HG03378 (cell line): ENCODE measurements around the gene DNMT3A.

Experiments
- ATAC-seq: cut with Tn5 transposase; IDR thresholded peaks from one replicate; pipeline ENCODE4 v1.9.1; 2021; ENCODE audit warnings: mild to moderate bottlenecking, moderate library complexity; ENCODE audit not compliant: unreplicated experiment

The DNMT3A gene

DNA sequence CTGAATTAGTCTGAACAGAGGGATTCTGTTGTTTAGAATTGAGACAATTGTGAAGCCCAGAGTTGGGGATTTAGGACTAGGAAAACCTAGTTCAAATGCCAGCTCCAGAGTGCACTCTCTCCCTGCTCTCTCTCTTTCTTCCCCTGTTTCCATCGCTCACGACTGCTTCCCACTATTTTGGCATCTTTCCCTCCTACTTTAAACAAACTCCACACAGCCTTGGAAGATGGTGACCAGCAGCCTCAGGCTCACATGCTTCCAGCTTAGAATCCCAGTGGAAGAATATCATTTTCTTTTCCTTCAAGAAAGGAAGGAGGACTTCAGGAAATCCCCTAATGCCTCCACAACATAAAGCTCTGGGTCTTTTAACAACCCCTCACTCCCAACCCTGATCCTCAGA lies 6.1 kb upstream of the DNMT3A start:
- no peak for ATAC-seq

DNA sequence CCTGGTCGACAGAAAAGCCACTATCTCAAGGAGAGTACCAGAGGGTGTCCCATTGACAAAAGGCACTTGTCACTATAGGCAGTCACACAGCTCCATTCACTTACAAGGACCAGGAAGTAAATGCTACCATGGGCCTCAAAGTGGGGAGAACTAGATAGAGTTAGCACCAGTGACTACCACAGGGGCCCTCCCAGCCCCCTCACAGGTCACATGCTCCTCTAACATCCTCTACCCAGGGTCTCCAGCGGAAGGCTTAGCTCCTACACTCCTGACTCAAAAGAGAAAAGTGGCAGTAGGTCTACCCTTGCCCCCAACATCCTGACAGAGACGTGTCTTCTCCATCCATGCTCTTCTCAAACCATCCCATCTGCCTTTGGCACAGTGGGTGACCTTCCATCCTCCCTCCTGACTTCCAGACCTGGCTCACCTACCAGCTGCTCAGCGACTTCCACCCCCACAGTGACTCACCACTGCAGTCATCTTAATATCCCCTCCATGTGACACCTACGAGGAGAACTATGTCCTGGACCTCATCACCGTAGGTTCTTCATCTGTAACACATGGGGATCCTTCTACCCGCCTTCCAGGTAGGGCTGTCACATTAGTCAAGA lies 5.6 kb upstream of the DNMT3A start:
- ATAC-seq = no peak

- no peak for ATAC-seq
These were observed 1.6 kb upstream of the DNMT3A start for GRCh38 chr2:25343187-25343825.

GRCh38 chr2:25342372-25343186 lies 854 bp upstream of the DNMT3A start:
- ATAC-seq = peak; percentile 67

- no peak for ATAC-seq
These were observed 556 bp downstream of the DNMT3A start for GRCh38 chr2:25341011-25341727.

- ATAC-seq = no peak
These were observed 1.4 kb downstream of the DNMT3A start for GRCh38 chr2:25340181-25340921.

DNA sequence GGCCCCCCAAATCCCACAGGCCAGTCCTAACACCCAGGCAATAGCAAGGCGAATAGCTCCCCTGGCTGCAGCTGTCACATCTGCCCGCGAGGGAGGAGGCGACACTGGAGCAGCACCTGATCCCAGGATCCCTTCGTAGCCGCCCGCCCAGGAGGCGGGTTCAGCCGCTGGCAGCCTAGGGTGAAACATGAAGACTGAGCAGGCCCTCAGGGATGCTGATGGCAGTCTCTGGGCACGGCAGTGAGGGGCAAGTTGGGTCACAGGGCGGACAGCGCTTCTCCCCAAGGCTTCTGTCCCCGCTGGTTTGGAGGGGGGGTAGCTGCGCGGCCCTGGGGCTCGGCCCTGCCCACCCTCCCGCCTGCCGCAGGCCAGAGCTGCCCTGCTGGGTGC lies 1.9 kb downstream of the DNMT3A start:
- no peak for ATAC-seq

- no peak for ATAC-seq
These were observed 2.5 kb downstream of the DNMT3A start for GRCh38 chr2:25339211-25339674.

- no peak for ATAC-seq
These were observed 3.3 kb downstream of the DNMT3A start for GRCh38 chr2:25338401-25338800.

- ATAC-seq = no peak
These were observed 3.8 kb downstream of the DNMT3A start for GRCh38 chr2:25337891-25338290.

GRCh38 chr2:25337276-25337675 lies 4.4 kb downstream of the DNMT3A start:
- ATAC-seq = no peak

DNA sequence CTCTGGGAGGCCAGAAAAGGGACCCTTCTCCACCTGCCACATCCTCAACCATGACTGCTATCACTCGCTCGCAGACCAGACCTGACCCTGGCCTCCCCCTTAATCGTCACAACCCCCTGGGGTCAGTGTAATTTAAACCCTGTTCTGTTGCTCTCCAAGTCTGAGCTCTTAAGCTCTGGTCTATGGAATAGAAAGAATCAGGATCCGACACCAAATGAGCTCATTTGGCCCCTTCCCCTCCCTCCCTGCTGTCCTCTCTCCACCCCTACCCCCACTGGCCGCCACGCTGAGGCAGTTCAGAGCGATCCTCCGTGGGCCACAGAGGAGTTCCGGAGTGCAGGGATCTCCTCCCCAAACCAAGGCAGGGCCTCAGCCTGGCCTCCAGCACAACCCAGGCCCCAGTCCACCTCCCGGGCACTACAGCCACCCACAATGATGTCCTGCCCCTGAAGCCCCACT lies 5.3 kb downstream of the DNMT3A start:
- ATAC-seq = no peak

DNA sequence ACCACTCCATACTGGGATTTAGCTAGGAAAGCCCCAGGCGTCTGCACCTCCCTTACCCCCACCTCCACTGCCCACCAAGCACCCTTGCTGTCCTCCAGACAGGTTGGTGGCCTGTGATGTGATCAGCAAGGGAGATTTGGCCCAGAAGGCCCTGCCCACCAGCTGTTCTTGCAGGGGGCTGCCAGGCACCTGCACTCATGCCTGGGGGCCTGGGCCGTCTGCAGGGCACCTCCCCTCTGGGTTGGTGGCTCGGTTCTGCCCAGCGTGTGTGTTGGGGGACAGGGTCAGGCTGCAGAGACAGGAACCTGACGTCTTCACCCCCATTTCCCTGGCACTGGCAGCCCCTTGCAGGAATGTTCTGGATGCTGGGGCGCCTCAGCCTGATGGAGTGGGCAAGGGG lies 5.8 kb downstream of the DNMT3A start:
- no peak for ATAC-seq

DNA sequence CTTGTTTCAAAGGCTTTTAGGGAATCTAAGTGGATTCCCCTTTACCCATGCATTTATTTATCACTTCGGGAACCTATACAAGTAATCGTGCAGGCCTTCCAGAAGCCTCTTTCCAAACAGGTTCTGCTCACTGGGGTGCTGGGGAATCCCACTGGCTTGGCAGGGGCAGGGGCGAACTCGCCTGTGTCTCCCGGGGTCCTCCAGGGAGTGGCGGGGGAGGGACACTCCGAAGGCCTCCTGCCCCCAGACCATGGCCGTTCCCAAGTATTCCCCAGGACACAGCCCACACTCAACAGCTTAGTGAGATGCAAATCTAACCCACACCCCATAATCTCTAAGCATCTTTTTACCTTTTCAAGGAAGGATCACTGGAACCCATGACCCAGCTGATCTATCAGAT lies 6.5 kb downstream of the DNMT3A start:
- no peak for ATAC-seq

DNA sequence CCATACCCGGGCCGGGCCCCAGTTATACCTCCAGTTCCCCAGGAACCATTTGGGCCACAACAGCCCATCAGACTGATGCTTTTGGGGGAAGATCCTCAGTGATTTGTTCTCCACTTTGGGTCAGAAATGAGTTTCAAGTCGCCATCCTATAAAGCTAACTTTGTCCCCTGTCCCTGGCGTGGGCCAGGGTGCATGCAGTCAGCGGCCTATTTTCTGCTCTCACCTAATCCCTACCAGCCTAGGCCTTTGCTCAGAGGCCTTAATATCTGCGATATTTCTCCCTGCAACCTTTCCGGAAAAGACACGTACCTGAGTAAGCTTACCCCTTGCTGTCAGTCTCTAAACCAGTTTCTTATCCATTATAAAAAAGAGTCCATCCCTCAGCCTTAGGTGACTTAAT lies 7.2 kb downstream of the DNMT3A start:
- ATAC-seq = no peak

DNA sequence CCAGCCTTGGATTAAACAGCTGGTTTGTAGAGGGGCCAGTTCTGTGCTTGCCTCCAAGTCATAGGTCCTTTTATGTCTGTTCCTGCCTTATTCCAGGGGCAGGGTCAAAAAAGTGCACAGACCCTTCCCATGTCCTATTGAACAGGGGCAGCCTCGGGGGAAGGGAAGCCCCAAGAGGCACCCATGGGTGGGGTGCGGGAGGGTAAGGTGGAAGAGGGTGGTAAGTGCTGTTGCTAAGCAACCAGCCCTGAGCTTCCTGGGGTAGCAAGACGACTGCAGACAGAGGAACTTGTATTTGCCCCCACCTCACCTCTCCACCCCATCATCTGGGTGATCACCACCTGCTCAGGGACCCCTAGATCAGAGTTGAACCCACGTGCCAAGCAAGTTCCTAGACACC lies 7.7 kb downstream of the DNMT3A start:
- ATAC-seq = no peak

DNA sequence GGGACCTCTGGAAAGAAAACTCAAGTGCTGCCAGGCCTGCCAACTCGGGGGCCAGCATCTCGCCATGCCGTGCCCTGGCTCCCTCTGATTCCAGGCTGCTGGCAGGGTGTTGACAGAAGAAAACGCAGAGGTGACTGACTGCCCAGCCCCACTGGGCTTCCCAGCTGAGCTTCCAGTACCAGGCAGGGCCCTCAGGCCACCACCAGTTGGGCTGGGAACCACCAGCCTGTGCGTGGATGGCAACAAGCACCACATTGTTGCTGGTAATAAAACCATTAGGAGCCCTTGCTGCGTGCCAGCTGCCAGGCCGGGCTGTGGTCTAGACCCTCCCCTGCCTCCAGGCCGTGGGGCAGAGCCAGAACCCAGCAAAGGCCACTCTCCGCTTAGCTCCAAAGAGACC lies 9.2 kb downstream of the DNMT3A start:
- no peak for ATAC-seq

GRCh38 chr2:25331686-25332365 lies 9.9 kb downstream of the DNMT3A start:
- no peak for ATAC-seq

DNA sequence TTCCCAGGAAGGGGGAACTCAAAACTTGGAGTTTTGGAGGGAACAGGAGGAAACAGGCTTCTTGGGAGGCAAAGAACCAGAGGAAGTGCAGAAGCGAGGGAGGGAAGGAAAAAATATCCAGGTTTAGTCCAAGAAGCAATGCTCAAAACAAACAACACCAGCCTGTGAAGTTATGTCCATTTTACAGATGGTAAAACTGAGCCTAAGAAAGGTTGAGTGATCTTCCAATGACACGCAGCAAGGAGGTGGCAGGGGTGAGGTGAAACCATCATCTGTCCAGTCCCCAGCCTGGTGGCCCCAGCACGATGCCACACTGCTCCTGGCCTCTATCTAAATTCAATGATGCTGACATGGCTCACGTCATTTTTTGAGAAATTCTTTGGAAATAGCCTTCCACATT lies 10.8 kb downstream of the DNMT3A start:
- no peak for ATAC-seq

GRCh38 chr2:25330273-25330672 lies 11.5 kb downstream of the DNMT3A start:
- no peak for ATAC-seq
